Retinal pigment epithelial cell (primary cell): ENCODE results near the gene SEC61A1.

ENCODE experiments used
- DNase-seq: peaks from one replicate; pipeline ENCODE4 v3.0.0-alpha.2; 2010; ENCODE audit warnings: low read depth
- H3K4me3 ChIP-seq: 2 replicates; pipeline ENCODE4 v1.5.1; 2011; ENCODE audit warnings: mild to moderate bottlenecking, low read length, control low read depth, moderate library complexity
- TF ChIP-seq, protein P1 (sequence below): conservative IDR thresholded peaks from 2 replicates; pipeline ENCODE4 v1.5.1; 2011; ENCODE audit warnings: low read depth, low read length, control low read depth, inconsistent platforms

SEC61A1 gene

DNA sequence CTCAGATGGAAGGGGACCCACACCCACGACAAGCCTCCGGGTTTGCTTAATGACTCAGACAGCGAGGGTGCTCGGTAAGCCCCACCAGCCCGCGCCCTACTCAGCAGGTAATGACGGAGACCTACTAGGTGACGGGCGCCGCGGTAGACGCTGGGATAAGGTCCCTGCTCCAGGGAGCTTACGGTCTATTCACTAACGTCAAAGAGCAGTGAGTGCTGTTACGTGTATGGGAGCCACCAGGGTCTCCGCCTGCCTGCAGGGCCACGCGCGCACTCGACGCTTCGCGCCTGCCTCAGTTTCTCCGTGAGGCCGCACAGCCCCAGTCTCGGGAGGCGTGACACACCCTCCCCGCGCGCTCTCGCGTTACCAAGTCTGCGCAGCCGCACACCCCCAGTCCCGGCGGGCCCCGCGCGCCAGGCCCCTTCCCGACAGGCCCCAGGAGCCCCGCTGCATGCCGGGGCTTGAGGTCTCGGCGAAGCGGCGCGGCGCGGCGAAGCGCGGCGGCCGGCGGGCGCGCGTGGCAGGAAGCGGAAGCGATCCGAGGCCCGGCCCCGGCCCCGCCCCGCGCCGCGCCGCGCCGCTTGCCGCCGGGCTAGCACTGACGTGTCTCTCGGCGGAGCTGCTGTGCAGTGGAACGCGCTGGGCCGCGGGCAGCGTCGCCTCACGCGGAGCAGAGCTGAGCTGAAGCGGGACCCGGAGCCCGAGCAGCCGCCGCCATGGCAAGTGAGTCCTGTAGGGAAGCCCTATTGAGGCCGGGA lies at the start of gene SEC61A1:
SEC61A1 (plus strand) TSS at position 601 of the 758 bp plus-strand sequence; CDS start at position 717, 116 bp downstream.
- H3K4me3 ChIP-seq = peak within 1 kb of the TSS; percentile 98
- DNase-seq = peak; percentile 69
- TF ChIP-seq, protein P1, sequence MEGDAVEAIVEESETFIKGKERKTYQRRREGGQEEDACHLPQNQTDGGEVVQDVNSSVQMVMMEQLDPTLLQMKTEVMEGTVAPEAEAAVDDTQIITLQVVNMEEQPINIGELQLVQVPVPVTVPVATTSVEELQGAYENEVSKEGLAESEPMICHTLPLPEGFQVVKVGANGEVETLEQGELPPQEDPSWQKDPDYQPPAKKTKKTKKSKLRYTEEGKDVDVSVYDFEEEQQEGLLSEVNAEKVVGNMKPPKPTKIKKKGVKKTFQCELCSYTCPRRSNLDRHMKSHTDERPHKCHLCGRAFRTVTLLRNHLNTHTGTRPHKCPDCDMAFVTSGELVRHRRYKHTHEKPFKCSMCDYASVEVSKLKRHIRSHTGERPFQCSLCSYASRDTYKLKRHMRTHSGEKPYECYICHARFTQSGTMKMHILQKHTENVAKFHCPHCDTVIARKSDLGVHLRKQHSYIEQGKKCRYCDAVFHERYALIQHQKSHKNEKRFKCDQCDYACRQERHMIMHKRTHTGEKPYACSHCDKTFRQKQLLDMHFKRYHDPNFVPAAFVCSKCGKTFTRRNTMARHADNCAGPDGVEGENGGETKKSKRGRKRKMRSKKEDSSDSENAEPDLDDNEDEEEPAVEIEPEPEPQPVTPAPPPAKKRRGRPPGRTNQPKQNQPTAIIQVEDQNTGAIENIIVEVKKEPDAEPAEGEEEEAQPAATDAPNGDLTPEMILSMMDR = no peak

DNA sequence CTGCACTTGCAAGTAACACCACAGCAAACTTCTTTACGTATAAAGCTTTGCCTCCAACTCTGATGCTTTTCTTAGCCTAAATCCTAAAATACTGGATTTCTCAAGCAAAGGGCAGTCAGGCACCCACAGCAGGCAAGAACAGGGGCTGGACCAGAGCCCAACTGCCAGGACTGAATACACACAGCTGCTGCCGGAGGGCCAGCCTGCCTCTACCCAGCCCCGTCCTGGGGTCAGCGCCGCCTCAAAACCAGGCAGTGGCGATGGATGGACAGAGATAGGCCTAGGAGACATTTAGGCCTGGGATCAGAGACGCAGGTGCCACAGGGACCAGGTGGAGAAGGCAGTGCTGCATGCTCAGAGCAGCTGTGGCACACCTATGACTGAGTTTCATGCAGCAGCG lies 47.6 kb upstream of the SEC61A1 start:
- TF ChIP-seq, protein P1 = no peak
- DNase-seq = no peak

DNA sequence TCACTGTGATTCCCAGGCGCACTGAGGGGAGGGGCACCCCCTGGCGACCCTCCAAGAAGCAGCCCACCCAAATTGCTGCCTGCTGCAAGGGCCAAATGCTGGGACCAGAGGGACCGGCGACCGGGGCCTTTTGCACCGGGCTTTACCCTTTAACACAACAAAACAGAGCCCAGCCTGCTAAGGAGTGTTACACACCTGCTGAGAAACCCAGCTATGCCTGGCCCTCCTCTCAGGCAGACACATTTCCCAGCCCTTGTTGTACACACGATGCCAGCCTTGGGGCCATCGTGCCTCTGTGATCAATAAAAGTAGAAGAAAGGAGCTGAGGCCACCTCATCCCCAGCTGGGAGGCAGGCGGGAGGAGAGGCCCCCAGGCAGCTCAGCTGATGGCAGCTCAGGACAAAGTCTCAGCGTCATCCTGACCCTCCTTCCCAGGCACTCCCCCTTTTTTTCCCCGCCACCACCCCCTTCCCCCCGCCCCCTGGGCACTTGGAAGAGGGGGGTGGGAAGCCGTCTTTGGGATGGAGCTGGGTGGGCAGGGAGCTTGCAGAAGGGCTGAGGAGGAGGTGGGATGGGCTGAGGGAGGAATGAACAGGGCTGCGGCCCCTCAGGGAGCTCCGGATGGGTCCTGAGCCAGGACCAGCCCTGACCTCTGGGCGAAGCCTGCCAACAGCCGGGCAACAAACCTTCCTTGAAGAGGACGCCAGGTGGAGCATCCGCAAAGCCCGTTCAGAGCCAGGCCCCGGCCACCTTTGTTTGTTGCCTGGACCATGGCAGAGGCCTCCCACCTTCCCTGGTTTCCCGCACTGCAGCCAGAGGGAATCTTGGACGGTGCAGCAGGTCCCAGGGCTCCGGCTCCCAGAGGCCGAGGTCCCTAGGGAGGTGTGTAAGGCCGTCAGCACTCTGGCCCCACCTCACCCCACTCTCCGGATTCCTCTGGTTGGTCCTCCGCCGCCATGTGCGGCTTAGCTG lies 45.9 kb upstream of the SEC61A1 start:
- no peak overlapping the region for H3K4me3 ChIP-seq
- no peak for DNase-seq
- TF ChIP-seq, protein P1 = no peak

More for the DNA sequence above, 47.6 kb upstream of the SEC61A1 start:
- H3K4me3 ChIP-seq = no peak overlapping the region

DNA sequence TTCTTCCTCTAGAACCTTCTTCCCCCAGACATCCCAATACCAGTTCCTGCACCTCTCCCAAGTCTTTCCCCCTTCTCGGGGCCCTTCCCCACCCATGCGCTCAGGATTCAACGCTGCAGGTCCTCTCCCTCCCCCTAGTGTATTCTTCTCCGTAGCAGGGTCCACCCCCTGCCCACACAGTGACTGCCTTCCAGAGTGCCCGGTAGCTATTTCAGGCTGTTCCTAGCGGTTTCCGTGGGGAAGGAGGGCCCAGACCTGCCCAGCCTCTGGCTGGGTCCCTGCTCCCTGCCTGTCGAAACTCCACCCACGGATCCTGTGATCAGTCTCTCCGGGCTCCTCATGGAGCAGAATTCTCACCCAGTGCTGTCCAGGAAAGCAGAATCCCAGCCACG lies 45.2 kb upstream of the SEC61A1 start:
- TF ChIP-seq, protein P1 = no peak
- H3K4me3 ChIP-seq = no peak overlapping the region
- no peak for DNase-seq

DNA sequence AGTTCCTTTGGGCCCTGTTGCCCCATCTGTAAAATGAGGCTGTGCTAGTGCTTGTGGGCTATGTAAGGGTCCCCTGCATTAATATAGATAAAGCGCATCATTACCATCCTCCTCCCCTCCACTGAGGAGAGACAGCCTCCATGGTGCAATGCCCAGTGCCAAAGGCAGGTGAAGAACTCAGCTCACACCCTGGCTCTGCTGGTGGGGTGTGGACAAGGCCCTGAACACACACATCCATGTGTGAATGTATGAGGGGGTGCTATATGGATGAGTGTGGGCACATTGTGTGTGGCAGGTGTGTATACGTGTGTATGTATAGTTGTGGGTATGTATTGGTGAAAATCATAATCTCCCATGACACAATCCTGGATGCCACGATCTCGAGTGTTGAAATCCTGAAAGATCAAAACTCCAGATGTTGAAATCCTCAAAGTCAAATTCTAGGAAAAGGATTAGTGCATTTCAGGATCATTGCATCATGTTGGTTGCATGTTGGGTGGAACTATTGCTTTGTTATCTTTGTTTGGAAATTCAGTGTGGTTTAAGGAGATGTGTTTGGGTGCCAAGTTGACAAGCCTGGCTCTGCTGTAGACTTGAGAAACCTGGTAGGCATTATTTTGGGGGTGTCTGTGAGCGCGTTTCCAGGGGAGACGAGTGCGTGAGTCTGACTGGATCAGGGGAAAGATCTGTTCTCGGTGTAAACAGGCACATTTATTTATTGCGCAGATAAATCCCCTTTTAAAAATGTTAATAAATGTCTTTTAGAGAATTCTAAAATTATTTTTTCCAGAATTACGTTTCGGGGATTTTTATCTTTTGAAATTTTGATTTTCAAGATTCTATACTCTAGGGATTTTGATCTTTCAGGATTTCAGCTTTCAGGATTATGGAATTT lies 42.0 kb upstream of the SEC61A1 start:
- TF ChIP-seq, protein P1 = no peak
- no peak overlapping the region for H3K4me3 ChIP-seq
- DNase-seq = no peak

DNA sequence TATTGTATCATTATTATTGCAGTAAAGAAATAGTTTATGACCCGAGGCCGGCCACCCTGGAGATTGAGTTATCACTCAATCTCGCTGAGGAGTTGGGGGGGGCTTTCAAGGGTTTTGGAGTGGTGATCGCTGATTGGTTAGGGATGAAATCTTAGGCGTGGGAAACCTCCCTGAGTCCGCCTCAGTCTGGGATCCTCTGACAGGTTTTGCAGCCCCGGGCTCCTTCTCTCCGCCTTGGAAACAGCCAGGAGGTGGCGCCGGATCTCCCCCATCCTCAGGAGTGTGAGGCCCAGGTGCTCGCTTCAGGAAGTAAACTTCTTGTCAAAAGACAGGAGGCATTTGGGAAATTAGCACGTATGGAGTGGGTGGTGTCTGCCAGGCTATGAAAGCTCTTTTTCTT lies 41.1 kb upstream of the SEC61A1 start:
- TF ChIP-seq, protein P1 = peak; percentile 76
- H3K4me3 ChIP-seq = no peak overlapping the region
- DNase-seq = no peak
